ENCODE results near the gene PRODH. TPM values are rescaled to one million over a fixed set of nuclear protein-coding genes. Genes with fewer than 3 reads are reported as not detected.
"Not testable (repeated sequence)": the region's sequence is repeated elsewhere in the genome, so short reads cannot be mapped to it uniquely, and the experiment has no call there.

PRODH gene
- polyA plus RNA-seq, 3 donors, result 6.9 to 13.5 (median 12.4) TPM

DNA sequence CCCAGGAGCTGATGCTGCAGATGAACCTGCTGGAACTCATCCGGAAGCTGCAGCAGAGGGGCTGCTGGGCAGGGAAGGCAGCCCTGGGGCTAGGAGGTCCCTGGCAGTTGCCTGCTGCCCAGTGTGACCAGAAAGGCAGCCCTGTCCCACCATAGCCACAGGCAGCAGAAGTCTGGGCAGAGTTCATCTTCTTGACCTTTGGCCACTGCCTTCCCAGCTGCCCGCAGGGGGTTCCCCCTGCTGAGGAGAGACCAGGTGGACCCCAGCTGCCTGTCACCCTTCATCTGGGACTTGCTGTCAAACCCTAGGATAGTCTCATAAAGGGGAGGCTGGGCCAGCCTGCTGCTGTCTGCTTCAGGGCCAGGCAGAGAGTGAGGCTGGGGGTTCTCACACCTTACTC is 24.6 kb downstream of the PRODH start:
- not testable (repeated sequence) for DNase-seq (ENCODE audit: low read depth in 3 of 3, low spot score in 2 of 3)

- no peak for DNase-seq (ENCODE audit: low read depth in 3 of 3, low spot score in 2 of 3)
Observed at GRCh38 chr22:18909556-18909955, 26.5 kb downstream of the PRODH start.

GRCh38 chr22:18906896-18907295 is 29.2 kb downstream of the PRODH start:
- no peak for DNase-seq (ENCODE audit: low read depth in 3 of 3, low spot score in 2 of 3)

DNA sequence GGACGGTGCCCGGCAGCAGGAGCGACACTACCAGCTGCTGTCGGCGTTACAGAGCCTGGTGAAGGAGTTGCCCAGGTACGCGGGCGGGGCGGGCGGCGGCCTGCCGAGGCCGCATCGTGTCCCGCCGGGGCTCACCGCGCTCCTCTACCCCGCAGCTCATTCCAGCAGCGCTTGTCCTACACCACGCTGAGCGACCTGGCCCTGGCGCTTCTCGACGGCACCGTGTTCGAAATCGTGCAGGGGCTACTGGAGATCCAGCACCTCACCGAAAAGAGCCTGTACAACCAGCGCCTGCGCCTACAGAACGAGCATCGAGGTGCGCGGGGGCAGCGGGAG is 29.7 kb downstream of the PRODH start:
- DNase-seq (ENCODE audit: low read depth in 3 of 3, low spot score in 2 of 3), result not testable (repeated sequence)

GRCh38 chr22:18905540-18906409 is 30.3 kb downstream of the PRODH start, which contains the start of gene DGCR6:
Gene DGCR6 (plus strand): TSS chr22:18906320. CDS start chr22:18906375, 55 bp downstream.
- no peak for DNase-seq (ENCODE audit: low read depth in 3 of 3, low spot score in 2 of 3)

DNA sequence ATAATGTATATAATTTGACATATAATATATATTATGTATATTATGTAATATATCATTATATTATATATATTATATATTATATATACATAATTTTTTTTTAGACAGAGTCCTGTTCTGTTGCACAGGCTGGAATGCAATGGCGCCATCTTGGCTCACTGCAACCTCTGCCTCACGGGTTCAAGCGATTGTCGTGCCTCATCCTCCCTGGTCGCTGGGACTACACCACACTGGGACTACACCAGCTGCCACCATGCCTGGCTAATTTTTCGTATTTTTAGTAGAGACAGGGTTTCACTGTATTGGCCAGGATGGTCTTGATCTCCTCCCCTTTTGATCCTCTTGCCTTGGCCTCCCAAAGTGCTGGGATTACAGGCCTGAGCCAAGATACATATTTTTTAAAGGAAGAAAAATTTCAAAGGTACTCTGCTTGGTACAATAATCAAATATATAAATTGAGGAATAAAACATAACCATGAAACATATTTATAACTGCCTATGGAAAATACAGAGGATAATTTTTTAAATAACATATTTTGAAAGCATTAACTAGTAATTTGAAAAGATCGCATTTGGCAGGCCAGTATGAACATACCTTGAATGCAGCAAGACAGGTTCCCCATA is 39.9 kb downstream of the PRODH start:
- DNase-seq (ENCODE audit: low read depth in 3 of 3, low spot score in 2 of 3), result not testable (repeated sequence)

GRCh38 chr22:18893775-18894174 is 42.3 kb downstream of the PRODH start:
- not testable (repeated sequence) for DNase-seq (ENCODE audit: low read depth in 3 of 3, low spot score in 2 of 3)

DNA sequence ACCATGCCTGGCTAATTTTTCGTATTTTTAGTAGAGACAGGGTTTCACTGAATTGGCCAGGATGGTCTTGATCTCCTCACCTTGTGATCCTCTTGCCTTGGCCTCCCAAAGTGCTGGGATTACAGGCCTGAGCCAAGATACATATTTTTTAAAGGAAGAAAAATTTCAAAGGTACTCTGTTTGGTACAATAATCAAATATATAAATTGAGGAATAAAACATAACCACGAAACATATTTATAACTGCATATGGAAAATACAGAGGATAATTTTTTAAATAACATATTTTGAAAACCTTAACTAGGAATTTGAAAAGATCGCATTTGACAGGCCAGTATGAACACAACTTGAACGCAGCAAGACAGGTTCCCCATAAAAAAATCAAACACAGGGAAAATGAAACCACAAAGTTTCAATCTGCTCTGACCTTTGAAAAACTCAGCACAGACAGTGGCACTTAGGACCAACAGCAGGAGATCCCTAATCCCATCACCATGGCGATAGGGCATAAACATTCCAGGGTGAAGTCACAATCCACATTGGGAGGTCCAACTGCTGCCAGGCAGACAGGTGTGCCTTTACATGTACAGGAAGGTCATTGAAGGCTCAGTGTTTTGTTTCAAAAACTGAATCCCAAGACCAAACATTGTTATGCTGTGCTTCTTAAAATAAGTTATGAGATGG is 45.4 kb downstream of the PRODH start:
- not testable (repeated sequence) for DNase-seq (ENCODE audit: low read depth in 3 of 3, low spot score in 2 of 3)

GRCh38 chr22:18888115-18888514 is 48.0 kb downstream of the PRODH start:
- no peak for DNase-seq (ENCODE audit: low read depth in 3 of 3, low spot score in 2 of 3)

DNA sequence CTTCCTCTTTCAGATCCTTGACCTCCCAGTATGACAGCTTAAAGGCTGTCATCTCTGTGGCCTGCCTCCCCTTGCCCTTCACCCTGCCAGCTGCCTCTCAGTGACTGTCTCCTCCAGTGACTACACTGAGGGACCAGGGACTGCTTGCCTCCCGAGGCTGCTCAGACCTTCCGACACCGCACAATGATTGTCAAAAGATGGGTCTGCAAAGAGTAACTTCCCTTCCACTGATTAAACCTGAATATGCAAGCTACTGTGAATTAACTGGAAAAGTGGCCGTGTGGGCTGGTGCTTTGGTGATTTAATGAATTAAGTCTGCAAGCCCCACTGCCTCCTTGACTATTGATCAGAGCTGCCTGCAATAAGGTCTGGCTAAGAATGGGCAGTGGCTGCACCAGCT is 51.6 kb downstream of the PRODH start:
- not testable (repeated sequence) for DNase-seq (ENCODE audit: low read depth in 3 of 3, low spot score in 2 of 3)

- not testable (repeated sequence) for DNase-seq (ENCODE audit: low read depth in 3 of 3, low spot score in 2 of 3)
Observed at GRCh38 chr22:18881260-18881659, 54.8 kb downstream of the PRODH start.

Other genes with a start within 250 kb of the PRODH start
- 10 to 100 TPM in 1 of 3 donors, 1 to 10 TPM in 2; 6.1 to 10.0 (median 7.3) TPM for gene DGCR6, start 30.0 kb downstream of the PRODH start, polyA plus RNA-seq (ENCODE audit: insufficient read length in 3 of 3)
- 10 to 100 TPM; 70.1 to 76.5 (median 70.6) TPM for gene DGCR2, start 186.1 kb upstream of the PRODH start, polyA plus RNA-seq (ENCODE audit: insufficient read length in 3 of 3)
- under 1 TPM in 2 of 3 donors, not detected in 1; 0.14 to 0.28 TPM for gene TSSK2, start 195.0 kb upstream of the PRODH start, polyA plus RNA-seq (ENCODE audit: insufficient read length in 3 of 3)
- gene ESS2, start 208.4 kb upstream of the PRODH start, polyA plus RNA-seq (ENCODE audit: insufficient read length in 3 of 3), result 10 to 100 TPM; 11.3 to 13.3 (median 12.8) TPM
- gene GSC2, start 214.0 kb upstream of the PRODH start, polyA plus RNA-seq (ENCODE audit: insufficient read length in 3 of 3), result not detected
- 10 to 100 TPM; 68.2 to 77.7 (median 70.7) TPM for gene SLC25A1, start 242.4 kb upstream of the PRODH start, polyA plus RNA-seq (ENCODE audit: insufficient read length in 3 of 3)

All from right renal cortex interstitium (tissue), 3 donors.